NB4 (cell line): ENCODE results near the gene CCNY.

Source experiments
- CTCF ChIP-seq: IDR thresholded peaks from one replicate; pipeline ENCODE4 v1.5.1; 2012; ENCODE audit warnings: low read depth, low read length
- MAX ChIP-seq: IDR thresholded peaks from 2 replicates; pipeline ENCODE4 v1.6.1; 2011; ENCODE audit warnings: low read depth, low read length
- POLR2A ChIP-seq: IDR thresholded peaks from 2 replicates; pipeline ENCODE4 v1.6.1; 2011; ENCODE audit warnings: mild to moderate bottlenecking; ENCODE audit not compliant: insufficient read length; ENCODE audit errors: extremely low read depth

GRCh38 chr10:35432781-35433338 is 96.6 kb downstream of the CCNY start:
- TF ChIP-seq POLR2A (no peak), CTCF (no peak), MAX (no peak)
